HAP-1 (cell line): ENCODE results near the gene PPIL1.

Experiments used
- DNase-seq, 2 experiments: peaks; one replicate each; pipeline ENCODE4 v3.0.0-alpha.2; 2016 to 2020; ENCODE audit warnings: low spot score in 2 of 2
- H3K27me3 ChIP-seq: fragments of 250-450 bp; sonication (Bioruptor Pico); 2 replicates; pipeline ENCODE4 v1.5.1; 2020; ENCODE audit warnings: low read depth, mild to moderate bottlenecking, moderate library complexity
- H3K36me3 ChIP-seq: fragments of 250-450 bp; sonication (Bioruptor Pico); replicated peaks from 2 replicates; pipeline ENCODE4 v1.5.1; 2020; ENCODE audit warnings: mild to moderate bottlenecking
- H3K4me1 ChIP-seq: fragments of 250-450 bp; sonication (Bioruptor Pico); 2 replicates; pipeline ENCODE4 v1.5.1; 2020; ENCODE audit warnings: mild to moderate bottlenecking
- H3K4me3 ChIP-seq: fragments of 250-450 bp; sonication (Bioruptor Pico); 2 replicates; pipeline ENCODE4 v1.5.1; 2020; ENCODE audit warnings: mild to moderate bottlenecking, moderate library complexity
- H3K9me3 ChIP-seq: fragments of 250-450 bp; sonication (Bioruptor Pico); 2 replicates; pipeline ENCODE4 v1.5.1; 2020; ENCODE audit warnings: mild to moderate bottlenecking, moderate library complexity
- in situ Hi-C: fragments of 300-500 bp; cut with MboI; formaldehyde crosslinking; loops from 3 replicates; pipeline ENCODE4 v1.14.3; 2020; ENCODE audit warnings: low sequenced_read_pairs, inconsistent platforms, mixed read lengths

The PPIL1 gene

DNA sequence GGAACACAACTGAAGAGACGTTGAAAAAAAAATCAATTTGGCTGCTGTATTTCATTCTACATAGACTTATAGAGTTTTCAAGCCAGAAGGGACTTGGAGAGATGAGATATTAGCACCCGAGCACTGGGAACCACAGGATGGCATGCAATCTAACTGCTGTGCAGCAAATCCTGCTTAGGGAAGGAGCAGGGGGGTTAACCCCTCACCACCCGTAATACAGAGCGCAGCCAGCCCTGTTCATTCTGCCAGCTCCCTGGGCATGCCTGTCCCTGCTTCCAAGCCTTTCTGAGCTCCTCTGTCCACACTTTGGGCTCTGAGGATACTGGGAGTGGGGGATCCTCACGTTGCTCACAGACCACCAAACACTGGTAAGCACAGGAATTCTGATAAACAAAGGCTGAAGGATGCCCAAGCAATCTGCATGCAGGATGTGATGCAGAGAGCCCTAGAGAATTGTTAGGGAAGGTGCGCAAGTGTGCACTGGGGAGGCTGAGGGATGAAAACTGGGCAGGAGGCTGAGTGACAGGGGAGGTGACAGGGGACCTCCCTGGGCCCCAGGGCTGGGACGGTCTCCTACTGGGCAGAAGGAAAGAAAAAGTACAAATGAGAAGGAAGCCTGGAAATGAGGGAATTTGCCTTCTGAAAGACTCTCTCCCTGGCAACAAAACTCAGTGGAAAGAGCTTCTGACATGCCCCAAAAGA, 69.4 kb downstream of the PPIL1 start:
- no peaks in the 10 kb centered on the region for H3K36me3 ChIP-seq
- no peaks in the 10 kb centered on the region for H3K9me3 ChIP-seq
- in situ Hi-C loops: no loop called here
- peaks cover 8% of the 10 kb centered on the region for H3K4me1 ChIP-seq
- no peak overlapping the region for H3K4me3 ChIP-seq
- H3K27me3 ChIP-seq: no peaks in the 10 kb centered on the region
- no peak for DNase-seq
